Measurements from ENCODE around the gene CSNK2A1. TPM values are rescaled to one million over a fixed set of nuclear protein-coding genes. Genes with fewer than 3 reads are reported as not detected.

CSNK2A1 gene
- total and polyA plus RNA-seq, 2 of the 8 experiments (the other 6 are each of a cell fraction or from before 2014, with no cell fraction given) = 117 to 260 TPM

- TF ChIP-seq KDM4A (IDR thresholded peaks at IDR 0.05; ENCODE audit: low read depth, low read length, severe bottlenecking) (no peak), TCF12 (IDR thresholded peaks at IDR 0.05; ENCODE audit: low read depth, low read length) (no peak)
Observed at GRCh38 chr20:445514-446336, 97.9 kb downstream of the CSNK2A1 start (continued).

Data from H1 (cell line).